ENCODE measurements around the gene FRRS1L.

Gene FRRS1L

GRCh38 chr9:109203761-109204360, 36.8 kb upstream of the FRRS1L start:
- TF ChIP-seq CTCF (IDR thresholded peaks at IDR 0.05; ENCODE audit: borderline replicate concordance, insufficient read depth, low read depth, low read length) = no peak
- no peak overlapping the region for H3K4me3 ChIP-seq (ENCODE audit: low read depth, low read length)

- H3K4me3 ChIP-seq (ENCODE audit: low read depth, low read length) = no peak overlapping the region
- TF ChIP-seq CTCF (IDR thresholded peaks at IDR 0.05; ENCODE audit: borderline replicate concordance, insufficient read depth, low read depth, low read length) = no peak
Observed at GRCh38 chr9:109199676-109200075, 32.6 kb upstream of the FRRS1L start.

- TF ChIP-seq CTCF (IDR thresholded peaks at IDR 0.05; ENCODE audit: borderline replicate concordance, insufficient read depth, low read depth, low read length) = peak; percentile 36; the same call in 1 of the 2 replicates
- no peak overlapping the region for H3K4me3 ChIP-seq (ENCODE audit: low read depth, low read length)
Observed at GRCh38 chr9:109198736-109199382, 31.8 kb upstream of the FRRS1L start.

GRCh38 chr9:109193974-109194556, 27.0 kb upstream of the FRRS1L start:
- TF ChIP-seq CTCF (IDR thresholded peaks at IDR 0.05; ENCODE audit: borderline replicate concordance, insufficient read depth, low read depth, low read length) = no peak
- H3K4me3 ChIP-seq (ENCODE audit: low read depth, low read length) = no peak overlapping the region

GRCh38 chr9:109192732-109193361, 25.8 kb upstream of the FRRS1L start:
- H3K4me3 ChIP-seq (ENCODE audit: low read depth, low read length) = no peak overlapping the region
- peak; percentile 66 for TF ChIP-seq CTCF (IDR thresholded peaks at IDR 0.05; ENCODE audit: borderline replicate concordance, insufficient read depth, low read depth, low read length)

- TF ChIP-seq CTCF (IDR thresholded peaks at IDR 0.05; ENCODE audit: borderline replicate concordance, insufficient read depth, low read depth, low read length) = no peak
- H3K4me3 ChIP-seq (ENCODE audit: low read depth, low read length) = no peak overlapping the region
Observed at GRCh38 chr9:109191746-109192145, 24.7 kb upstream of the FRRS1L start.
